ENCODE measurements around the gene FKBP1A. TPM values are rescaled to one million over a fixed set of nuclear protein-coding genes. Genes with fewer than 3 reads are reported as not detected.
A peak's percentile ranks its signal among the peaks of the same experiment; 100 is the strongest.

Gene FKBP1A
- total and polyA plus RNA-seq, 2 experiments from 2014 or later: 95.1 to 162 TPM

- no peaks in the 10 kb centered on the region for H3K27me3 ChIP-seq
- H3K9me3 ChIP-seq (ENCODE audit: low read depth): no peaks in the 10 kb centered on the region
- H3K4me1 ChIP-seq (ENCODE audit: low read depth): peaks cover 5% of the 10 kb centered on the region
- TF ChIP-seq, protein P1, sequence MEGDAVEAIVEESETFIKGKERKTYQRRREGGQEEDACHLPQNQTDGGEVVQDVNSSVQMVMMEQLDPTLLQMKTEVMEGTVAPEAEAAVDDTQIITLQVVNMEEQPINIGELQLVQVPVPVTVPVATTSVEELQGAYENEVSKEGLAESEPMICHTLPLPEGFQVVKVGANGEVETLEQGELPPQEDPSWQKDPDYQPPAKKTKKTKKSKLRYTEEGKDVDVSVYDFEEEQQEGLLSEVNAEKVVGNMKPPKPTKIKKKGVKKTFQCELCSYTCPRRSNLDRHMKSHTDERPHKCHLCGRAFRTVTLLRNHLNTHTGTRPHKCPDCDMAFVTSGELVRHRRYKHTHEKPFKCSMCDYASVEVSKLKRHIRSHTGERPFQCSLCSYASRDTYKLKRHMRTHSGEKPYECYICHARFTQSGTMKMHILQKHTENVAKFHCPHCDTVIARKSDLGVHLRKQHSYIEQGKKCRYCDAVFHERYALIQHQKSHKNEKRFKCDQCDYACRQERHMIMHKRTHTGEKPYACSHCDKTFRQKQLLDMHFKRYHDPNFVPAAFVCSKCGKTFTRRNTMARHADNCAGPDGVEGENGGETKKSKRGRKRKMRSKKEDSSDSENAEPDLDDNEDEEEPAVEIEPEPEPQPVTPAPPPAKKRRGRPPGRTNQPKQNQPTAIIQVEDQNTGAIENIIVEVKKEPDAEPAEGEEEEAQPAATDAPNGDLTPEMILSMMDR (IDR thresholded peaks at IDR 0.05; ENCODE audit: low read depth, low read length): no peak
- H3K36me3 ChIP-seq: no peaks in the 10 kb centered on the region
- no peak overlapping the region for H3K4me3 ChIP-seq
- DNase-seq (ENCODE audit: low read depth in 1 of 2, low spot score in 1 of 2): no peak
- no peak overlapping the region for H3K27ac ChIP-seq
Observed at GRCh38 chr20:1338801-1339200, 54.1 kb downstream of the FKBP1A start.

GRCh38 chr20:1338096-1338495 lies 54.8 kb downstream of the FKBP1A start:
- Histone ChIP-seq H3K4me1 (ENCODE audit: low read depth) (peaks cover 5% of the 10 kb centered on the region), H3K9me3 (ENCODE audit: low read depth) (no peaks in the 10 kb centered on the region), H3K4me3 (no peak overlapping the region), H3K27me3 (no peaks in the 10 kb centered on the region), H3K36me3 (no peaks in the 10 kb centered on the region), H3K27ac (no peak overlapping the region)
- no peak for DNase-seq (ENCODE audit: low read depth in 1 of 2, low spot score in 1 of 2)
- TF ChIP-seq, protein P1 (IDR thresholded peaks at IDR 0.05; ENCODE audit: low read depth, low read length): no peak

DNA sequence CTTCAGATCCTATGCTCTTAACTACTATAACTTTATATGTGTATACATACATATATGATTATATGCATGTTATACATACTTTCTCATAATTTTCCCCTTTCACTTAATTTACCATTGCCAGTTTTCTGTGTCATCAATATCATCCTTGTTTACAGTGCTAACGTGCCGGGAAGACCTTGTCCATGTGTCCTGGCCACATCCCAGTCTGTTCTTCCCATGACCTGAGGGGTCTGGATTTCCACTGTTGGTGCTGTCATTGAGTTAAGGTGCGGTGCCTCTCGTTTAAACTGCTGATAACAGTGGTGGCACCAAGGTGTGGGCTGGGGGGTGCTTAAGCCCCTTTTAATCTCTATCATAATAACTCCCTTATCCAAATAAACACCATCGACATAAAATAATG lies 55.4 kb downstream of the FKBP1A start:
- H3K9me3 ChIP-seq (ENCODE audit: low read depth): no peaks in the 10 kb centered on the region
- no peak overlapping the region for H3K4me3 ChIP-seq
- TF ChIP-seq, protein P1 (IDR thresholded peaks at IDR 0.05; ENCODE audit: low read depth, low read length): no peak
- H3K36me3 ChIP-seq: peaks cover 4% of the 10 kb centered on the region
- no peaks in the 10 kb centered on the region for H3K27me3 ChIP-seq
- peaks cover 5% of the 10 kb centered on the region for H3K4me1 ChIP-seq (ENCODE audit: low read depth)
- H3K27ac ChIP-seq: no peak overlapping the region
- DNase-seq (ENCODE audit: low read depth in 1 of 2, low spot score in 1 of 2): no peak

GRCh38 chr20:1336699-1337367 lies 56.0 kb downstream of the FKBP1A start:
- TF ChIP-seq, protein P1 (IDR thresholded peaks at IDR 0.05; ENCODE audit: low read depth, low read length): no peak
- Histone ChIP-seq H3K9me3 (ENCODE audit: low read depth) (no peaks in the 10 kb centered on the region), H3K27ac (no peak overlapping the region), H3K27me3 (no peaks in the 10 kb centered on the region), H3K36me3 (peaks cover 4% of the 10 kb centered on the region), H3K4me1 (ENCODE audit: low read depth) (peaks cover 5% of the 10 kb centered on the region), H3K4me3 (no peak overlapping the region)
- DNase-seq (ENCODE audit: low read depth in 1 of 2, low spot score in 1 of 2): peak in 1 of 2 donors; percentile 68

GRCh38 chr20:1335961-1336698 lies 56.7 kb downstream of the FKBP1A start:
- H3K4me1 ChIP-seq (ENCODE audit: low read depth): peaks cover 5% of the 10 kb centered on the region
- DNase-seq (ENCODE audit: low read depth in 1 of 2, low spot score in 1 of 2): no peak
- no peaks in the 10 kb centered on the region for H3K9me3 ChIP-seq (ENCODE audit: low read depth)
- H3K36me3 ChIP-seq: peaks cover 4% of the 10 kb centered on the region
- H3K27ac ChIP-seq: no peak overlapping the region
- no peaks in the 10 kb centered on the region for H3K27me3 ChIP-seq
- no peak overlapping the region for H3K4me3 ChIP-seq
- TF ChIP-seq, protein P1 (IDR thresholded peaks at IDR 0.05; ENCODE audit: low read depth, low read length): no peak
